ENCODE data around the gene CACNA1C.

CACNA1C gene

DNA sequence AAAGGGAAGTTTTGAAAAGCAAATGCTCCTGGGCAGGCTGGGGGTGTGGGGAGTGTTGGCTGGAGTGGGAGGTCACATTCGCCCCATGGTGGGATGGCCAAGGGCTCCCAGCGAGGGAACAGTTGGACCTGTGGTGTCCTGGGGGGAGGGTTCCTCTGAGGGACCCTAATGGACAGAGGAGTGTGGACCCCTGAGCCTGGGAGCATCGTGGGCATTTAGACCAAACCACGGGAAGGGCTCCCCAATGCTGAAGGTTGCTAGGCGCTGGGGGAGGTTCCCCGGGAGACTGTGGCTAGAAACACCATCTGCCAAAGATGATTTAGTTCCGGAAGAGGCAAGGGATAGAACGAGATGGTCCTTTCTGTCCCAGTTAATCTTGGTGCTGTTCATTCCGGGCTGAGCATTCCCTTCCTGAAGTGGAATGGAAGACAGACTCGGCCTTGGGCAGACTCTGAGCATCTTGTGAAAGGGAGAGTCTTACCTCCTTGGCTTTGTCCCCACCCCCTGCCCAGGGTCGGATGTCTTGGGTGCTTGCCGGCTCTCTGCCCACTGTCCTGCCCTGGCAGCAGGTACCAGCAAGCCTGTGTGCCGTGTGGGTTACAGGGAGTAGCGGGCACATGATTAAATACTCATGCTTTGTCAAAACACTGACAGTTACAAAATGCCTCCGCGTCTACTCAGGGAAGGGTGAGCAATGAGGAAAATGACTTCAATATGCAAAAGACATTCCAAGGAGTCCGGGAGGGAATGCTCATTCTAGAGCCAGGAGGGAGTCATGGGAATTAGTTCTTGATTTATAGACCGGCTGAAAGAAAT, 215.9 kb downstream of the CACNA1C start:
- in situ Hi-C loops (cut with MboI; ENCODE audit: low sequenced_read_pairs), result no loop called here

DNA sequence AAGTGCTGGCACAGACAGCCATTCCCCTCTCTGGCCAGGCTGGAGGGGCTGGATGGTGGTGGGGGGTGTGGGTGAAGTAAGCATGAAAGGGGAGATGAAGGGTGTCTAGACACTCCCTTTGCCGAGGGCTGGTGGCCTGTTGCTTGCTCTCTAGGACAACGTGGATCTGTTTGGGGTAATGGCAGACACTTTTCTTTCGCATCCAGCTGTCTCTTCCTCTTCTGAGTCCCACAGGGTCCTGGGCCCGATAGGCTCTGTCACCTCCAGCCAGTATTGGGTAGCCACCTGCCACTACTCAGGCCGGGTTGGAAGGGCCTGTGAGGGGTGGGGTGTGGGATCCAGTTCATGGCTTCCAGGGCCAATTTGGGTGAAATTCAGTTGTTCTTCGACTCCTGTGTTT, 218.1 kb downstream of the CACNA1C start:
- in situ Hi-C loops (cut with MboI; ENCODE audit: low sequenced_read_pairs), result no loop called here

DNA sequence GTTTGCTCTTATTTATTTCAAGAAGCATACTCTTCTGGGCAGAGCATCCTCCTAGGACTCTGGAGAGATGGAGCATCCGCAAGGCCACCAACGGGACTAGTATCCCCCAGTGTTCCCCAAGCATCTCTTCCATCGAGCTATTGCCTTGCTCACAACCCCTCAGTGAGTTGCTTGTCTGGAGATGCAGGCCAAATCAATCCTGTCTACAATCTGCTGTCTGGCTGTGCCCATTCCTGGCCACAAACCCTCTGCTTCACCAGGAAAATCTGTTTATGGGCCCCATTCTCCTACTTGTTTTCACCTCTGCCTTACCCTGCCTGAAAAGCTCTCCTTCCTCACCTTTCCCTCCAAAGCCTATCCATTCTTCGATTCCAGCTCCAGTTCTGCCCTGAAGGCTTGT, 219.2 kb downstream of the CACNA1C start:
- in situ Hi-C loops (cut with MboI; ENCODE audit: low sequenced_read_pairs), result no loop called here

DNA sequence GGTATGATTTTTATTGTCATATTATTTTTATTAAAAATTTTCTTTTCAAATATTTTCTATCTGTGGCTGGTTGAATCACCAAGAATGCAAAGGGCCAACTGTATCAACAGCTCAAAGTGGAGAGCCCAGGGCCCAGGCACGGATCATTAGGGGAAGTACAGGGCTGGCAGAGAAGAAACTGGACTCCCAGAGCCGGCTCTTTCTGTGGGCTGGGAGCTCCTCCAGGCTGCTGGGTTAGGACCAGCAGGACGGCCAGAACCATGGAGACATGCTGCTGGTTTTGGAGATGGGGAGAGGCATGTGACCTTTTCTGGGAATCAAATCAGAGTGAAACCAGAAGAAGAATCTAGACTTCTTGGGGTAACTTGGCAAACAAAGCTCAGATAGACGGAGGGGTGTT, 220.5 kb downstream of the CACNA1C start:
- in situ Hi-C loops (cut with MboI; ENCODE audit: low sequenced_read_pairs), result no loop called here

DNA sequence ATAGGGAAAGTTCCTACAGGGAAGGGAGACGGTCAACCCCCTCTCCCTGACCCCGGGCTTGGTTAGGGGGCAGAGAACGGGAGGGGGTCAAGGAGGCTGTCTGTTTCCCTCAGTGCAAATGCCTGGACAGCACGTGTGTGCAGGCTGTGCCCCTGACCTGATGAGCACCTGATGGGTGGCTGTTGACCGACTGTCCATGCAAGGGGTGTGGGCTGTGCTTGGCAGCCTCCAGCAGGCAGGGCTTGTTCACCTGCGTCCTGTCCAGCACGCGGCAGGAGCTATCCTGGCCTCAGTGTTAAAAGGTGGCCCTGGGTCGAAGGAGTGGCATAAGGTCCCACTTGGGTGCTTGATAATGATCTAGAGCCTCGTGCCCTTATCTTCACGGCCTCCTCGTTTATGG, 221.0 kb downstream of the CACNA1C start:
- in situ Hi-C loops (cut with MboI; ENCODE audit: low sequenced_read_pairs), result no loop called here

DNA sequence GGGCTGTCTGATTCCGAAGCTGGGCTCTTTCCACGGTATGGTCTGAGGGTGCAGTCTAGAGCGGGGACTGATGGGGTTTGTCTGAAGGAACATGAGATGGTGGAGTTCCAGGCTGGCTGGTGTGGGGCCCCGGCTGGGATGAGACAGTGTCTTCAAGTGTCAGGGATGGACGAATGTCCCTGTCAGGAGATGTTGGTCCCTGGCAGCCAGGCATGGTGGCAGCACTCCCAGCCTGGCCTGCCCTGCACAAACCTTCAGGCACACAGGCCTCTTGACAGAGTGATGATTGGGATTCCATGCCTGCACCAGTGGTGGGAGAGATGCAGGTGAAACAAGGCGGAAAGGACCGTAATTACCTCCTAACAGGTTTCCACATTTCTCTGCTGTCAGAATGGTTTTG, 221.9 kb downstream of the CACNA1C start:
- in situ Hi-C loops (cut with MboI; ENCODE audit: low sequenced_read_pairs), result no loop called here

DNA sequence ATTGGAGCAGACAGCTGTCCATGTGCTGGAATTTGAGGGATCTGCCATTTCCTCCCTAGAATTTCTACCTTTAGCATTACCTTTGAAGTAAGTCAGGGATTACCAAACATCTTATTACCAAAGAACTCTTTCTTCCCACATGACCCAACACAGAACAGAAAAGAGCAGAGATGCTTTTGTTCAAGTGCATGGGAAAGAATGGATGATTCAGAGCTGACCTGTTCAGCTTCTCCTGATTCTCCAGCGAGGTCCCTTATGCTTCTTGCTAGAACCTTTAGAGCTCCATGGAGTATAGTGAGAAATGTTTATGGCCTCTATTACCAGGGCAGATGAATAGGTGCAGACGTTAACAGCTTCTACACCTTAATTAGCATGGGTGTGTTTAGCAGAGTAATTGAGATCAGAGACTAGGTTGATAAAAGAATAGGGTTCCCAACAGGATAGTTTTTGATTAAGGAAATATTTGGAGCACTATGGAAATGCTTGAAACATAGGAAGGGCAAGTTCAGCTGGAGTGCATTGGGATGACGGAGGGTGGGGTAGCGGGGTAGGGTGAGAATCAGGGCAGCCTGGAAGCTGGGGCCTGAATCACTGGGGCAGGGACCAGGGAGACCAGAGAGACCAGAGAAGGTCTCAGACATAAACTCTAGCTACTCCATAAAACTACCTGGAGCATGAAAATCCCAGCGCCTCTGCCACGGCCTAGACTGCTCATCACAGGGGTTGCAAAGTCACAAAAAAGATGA, 223.7 kb downstream of the CACNA1C start:
- in situ Hi-C loops (cut with MboI; ENCODE audit: low sequenced_read_pairs), result no loop called here

DNA sequence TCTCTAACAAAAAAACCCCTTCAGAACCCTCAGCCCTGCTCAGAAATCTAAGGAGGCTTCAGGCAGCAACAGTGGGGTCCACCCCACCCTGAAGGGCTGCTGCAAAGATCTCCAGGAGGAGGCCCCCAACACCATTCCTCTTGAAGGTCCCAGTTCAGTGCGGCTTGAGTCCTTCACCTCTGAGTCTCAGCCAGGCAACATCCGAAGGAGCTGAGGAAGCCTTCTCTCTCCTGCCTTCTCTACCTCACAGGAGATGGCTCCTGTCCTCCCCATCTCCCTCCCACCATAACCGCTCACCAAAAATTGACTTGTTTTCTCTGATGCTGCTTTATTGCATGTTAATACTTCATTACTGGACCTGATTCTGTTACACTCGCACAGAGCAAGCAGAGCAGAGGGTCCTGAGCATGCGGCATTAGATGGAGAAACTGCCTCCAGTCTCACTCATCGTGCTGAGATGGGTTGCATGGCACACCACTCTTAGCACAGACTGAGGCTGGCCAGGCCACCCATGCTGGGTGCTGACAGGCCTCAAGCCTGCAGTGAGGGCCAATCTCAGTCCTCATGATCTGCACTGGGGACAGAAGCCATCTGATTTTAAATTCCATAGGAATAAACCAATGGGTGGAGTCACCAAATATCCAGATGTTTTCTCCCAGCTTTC, 224.8 kb downstream of the CACNA1C start:
- in situ Hi-C loops (cut with MboI; ENCODE audit: low sequenced_read_pairs), result no loop called here

DNA sequence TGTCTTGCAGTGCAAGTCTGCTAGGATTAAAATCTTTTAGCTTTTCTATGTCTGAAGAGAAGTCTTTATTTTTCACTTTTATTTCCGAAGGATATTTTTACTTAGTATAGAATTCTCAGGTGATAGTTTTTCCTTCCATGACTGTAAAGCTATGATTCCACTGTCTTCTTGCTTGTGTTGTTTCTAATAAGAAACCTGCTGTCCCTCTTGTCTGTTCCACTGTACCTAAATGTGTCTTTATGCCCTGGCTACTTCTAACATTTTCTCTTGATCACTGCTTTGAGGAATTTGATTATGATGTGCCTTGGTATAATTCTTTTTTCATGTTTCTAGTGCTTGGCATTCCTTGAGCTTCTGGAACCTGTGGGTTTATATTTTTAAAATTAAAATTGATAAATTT, 228.7 kb downstream of the CACNA1C start:
- in situ Hi-C loops (cut with MboI; ENCODE audit: low sequenced_read_pairs), result no loop called here

DNA sequence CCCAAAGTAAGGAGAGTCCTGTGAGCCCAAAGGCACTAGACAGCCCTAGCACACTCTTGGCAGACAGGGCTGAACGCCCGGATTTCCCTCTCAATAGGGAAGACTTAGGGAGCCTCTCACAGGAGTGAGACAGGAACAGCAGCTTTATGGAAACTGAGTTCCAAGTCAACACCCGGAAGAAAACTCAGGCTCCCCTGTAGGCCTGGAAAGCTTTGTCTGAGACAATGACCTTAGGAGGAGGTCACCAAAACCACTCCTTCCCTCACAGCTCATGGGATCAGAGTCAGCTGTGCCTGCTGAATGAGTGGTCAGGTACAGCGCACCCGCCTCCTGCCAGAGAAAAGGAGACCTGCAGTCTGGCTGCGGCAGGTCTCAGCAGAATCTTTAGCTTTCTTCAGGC, 229.5 kb downstream of the CACNA1C start:
- in situ Hi-C loops (cut with MboI; ENCODE audit: low sequenced_read_pairs), result no loop called here

DNA sequence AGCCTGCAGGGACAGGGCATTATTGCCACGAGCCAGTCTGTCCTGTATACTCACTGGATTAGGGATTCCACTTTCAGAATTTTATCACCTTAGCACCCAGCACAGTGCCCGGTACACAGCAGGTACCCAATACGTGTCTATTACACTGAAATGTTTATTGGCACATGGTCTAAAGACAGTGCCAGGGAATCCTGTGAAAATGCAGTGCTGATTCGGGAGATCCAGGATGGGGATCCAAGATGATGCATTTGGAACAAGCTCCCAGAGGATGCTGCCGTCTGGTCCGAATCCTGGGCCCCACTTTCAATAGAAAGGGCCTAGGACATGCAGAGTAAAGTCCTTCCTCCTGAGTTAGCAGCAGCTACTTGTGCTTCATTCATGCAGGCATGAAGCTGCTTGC, 230.7 kb downstream of the CACNA1C start:
- in situ Hi-C loops (cut with MboI; ENCODE audit: low sequenced_read_pairs), result no loop called here

DNA sequence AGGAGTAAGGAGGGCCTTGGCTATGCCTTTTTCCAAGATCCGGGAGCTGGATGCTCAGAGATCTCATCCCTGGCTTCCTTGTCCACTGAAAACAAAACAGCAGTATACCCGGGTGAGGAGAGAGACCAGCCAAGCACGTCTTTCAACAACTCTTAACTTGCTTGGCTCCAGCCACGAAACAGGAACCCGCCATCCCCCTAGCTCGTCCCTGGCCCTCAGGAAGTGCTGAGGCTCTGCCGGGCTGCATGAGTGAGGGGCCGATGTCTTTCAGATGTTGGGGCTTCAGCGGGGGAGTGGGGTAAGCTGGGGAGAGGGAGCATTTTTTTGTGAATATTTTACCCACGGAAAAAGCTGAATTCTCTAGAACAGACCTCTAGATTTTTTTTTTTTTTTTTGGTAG, 231.1 kb downstream of the CACNA1C start:
- in situ Hi-C loops (cut with MboI; ENCODE audit: low sequenced_read_pairs), result no loop called here

DNA sequence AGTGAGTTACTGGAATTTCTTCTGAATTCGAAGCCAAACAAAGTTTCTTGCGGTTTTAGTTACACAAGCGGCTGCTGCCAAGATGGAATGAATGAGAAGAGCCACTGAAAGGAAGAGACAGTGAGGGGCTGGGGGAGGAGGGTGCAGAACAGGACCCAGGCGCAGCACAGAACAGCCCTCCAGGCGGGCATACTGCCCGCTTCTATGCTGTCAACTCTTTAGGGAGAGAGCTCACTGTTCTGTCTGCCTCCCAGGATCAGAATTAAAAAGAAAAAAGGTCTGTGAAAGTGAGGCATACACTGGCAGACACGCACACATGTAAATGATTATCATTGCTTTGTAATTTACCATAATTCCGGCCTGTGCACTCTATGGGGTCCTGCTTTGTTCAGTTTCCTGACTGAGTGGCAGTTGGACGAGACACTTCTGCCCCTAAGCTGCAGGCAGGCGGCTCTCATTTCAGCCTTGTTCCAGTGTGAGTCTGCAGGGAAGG, 231.6 kb downstream of the CACNA1C start:
- in situ Hi-C loops (cut with MboI; ENCODE audit: low sequenced_read_pairs), result no loop called here

DNA sequence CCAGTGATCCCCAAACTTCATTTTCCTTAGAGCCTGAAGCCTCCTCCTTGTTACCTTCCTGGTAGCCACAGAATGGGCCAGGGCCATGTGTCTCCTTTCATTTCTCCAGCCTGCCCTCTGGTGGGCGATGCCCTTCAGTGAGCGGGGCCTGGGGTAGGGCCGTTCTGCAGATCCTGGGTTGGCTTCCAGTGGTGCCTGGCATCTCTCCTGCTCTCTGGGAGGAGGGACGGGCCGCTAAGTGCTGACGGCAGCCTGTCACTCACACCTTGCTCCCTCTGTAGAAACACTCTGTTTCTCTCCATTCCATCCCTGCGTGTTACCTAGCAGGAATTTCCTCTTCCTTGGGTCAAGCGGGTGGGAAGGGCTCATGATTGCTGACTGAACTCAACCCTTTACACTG, 232.1 kb downstream of the CACNA1C start:
- in situ Hi-C loops (cut with MboI; ENCODE audit: low sequenced_read_pairs), result no loop called here

DNA sequence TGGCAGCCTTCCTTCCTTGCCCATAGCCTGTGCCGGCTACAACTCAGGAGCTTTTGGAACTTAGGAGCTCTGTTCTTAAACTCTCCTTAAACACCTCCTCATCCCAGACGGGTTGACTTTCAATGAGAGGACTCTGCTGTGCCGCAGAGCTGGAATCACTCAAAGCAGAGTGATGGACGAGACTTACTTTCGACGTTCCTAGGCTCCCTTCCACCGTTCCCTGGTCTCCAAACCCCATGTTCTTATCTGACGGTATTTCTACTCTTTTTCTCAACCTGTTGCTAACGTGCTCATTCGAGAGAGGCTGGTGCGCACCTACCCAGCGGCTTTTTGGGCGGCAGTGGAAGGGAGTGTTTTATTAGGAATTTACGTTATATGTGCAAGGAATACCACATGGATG, 232.7 kb downstream of the CACNA1C start:
- in situ Hi-C loops (cut with MboI; ENCODE audit: low sequenced_read_pairs), result no loop called here

DNA sequence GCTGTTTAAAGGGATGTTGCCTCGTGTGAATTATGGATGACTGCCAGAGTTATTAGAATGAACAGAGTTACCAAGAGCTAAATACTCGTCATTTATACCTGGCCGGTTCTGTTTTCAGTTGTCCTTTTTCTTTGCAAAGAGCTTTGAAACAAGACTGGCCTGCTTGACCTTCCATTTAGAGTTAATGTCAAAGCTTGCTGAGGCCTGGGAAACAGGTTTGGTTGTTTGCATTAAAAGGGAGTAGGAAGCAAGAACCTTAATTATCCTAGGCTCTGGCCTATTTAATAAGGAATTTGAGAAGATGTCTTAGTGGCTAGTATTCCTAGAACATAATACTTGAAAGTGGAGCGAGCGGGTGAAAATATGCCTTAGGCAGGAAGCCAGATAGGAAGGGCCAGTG, 233.3 kb downstream of the CACNA1C start:
- in situ Hi-C loops (cut with MboI; ENCODE audit: low sequenced_read_pairs), result no loop called here

DNA sequence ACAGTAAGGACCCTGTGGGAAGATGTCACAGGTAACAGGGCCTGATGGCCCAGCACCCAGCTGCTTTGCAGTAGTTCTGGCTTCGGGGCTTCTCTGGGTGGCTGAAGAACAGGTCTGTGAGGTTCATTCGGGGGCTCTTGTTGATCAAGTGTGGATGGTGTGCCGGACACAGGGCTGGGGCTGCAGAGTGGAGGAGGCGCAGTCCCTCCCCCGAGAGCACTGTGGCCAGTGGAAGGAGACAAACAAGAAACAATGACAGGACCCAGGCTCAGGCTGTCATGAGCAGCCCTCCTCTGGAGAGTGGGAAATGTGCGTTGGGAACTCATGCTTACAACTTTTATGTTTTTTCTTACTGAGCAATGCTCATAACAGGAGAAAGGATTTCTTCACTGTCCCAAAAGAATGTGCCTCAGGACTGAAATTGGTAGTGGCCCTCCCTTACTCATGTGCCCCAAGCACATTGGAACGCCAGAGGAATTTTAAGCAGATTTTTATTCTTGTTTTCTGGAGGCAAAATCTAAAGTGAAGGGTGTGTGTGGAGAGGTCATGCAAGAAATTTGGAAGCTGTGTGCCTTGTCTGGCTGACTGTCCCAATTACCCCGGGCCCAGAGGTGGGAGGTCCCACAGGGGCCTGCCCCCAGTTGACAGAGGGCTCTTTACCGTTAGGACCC, 233.8 kb downstream of the CACNA1C start:
- in situ Hi-C loops (cut with MboI; ENCODE audit: low sequenced_read_pairs), result no loop called here

DNA sequence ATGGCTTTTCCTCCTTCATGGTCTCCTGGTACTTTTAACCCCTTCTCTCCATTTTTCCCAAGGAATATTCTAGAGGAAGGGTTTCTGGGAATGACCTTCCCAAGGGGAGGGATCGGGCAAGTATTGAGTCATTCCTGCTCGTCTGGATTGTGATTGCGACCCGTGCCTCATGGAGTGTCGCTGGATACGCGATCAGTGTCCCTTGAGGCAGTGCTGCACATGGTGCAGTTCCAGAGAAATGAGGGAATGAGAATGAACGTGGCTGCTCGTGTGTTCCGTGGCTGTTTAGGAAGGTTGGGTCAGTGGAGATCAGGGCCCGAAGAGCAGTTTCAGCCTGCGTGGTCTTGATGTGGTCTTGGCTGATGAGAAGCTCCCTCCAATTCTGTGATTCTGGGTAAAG, 234.4 kb downstream of the CACNA1C start:
- in situ Hi-C loops (cut with MboI; ENCODE audit: low sequenced_read_pairs), result no loop called here

DNA sequence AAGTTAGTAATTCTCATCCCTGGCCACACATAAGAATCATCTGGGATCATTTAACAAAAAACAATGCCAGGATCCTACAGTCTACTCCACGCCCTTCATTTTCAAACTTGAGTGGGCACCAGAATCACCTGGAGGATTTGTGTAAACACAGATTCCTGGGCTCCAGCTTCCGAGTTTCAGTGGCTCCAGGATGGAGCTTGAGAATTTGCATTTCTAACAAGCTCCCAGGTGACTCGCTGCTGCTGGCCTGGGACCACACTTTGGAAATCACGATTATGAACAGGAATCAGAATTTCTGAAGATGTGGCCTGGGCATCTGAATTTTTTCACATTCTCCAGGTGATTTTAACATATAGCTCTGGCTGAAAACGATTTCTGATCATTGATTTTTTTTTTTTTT, 234.8 kb downstream of the CACNA1C start:
- in situ Hi-C loops (cut with MboI; ENCODE audit: low sequenced_read_pairs), result no loop called here

DNA sequence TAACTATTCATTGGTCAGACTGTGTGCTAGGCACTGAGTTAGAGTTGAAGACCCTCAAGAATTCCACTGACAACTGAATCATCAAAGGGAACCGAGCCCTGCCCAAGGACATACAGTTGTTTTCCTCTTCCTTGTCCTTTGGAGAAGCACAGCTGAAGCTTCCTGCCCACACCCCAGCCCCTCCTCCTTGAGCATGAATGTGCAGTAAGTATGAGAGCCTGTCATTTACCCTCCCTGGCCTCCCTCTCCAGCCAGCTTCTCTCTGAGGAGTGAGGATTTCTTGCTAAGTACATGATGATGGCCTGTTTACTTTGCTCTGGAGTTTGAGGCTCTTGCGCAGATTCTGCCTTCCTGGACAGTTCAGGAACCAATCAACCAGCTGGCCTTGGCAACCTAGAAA, 235.2 kb downstream of the CACNA1C start:
- in situ Hi-C loops (cut with MboI; ENCODE audit: low sequenced_read_pairs), result no loop called here

DNA sequence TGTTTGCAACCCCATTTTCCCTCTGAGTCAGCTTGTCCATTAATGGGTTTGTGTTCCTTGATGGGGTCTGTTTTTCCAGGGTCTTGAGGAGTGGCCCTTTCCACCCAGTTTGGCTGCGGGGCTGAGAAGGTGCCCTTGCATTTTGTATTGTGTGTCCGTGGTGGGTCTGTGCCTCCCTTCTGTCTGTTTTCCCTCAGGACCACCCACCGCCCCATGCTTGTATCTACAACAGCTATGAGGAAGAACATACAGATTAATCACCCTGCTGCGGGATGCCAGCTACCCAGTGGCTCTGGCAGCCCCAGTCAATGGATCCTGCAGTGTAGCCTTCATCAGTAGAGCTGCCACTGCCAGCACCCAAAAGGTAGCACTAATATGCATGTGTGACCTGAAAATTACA, 235.7 kb downstream of the CACNA1C start:
- in situ Hi-C loops (cut with MboI; ENCODE audit: low sequenced_read_pairs), result no loop called here

All from HL-60/S4 treated with phorbol 12-myristate 13-acetate at 8.2 ng/mL for 4 days and 3 days (cell line).